Endothelial cell of umbilical vein (primary cell): Measurements from ENCODE around the gene ANK2. TPM values are rescaled to one million over a fixed set of nuclear protein-coding genes. Genes with fewer than 3 reads are reported as not detected.

Experiments
- BruUV-seq: library from RNA; stranded (reverse); fragments of 400-500 nt; replicated peaks from 2 replicates; lab custom pipeline; 2021; lab: Mats Ljungman, UMichigan
- CTCF ChIA-PET: fragments of 300-600, 350-600 bp; sonication (Branson Sonifier 250); formaldehyde crosslinking; loops from one replicate; lab custom pipeline; 2021; ENCODE audit warnings: antibody characterized with exemption, inconsistent platforms; lab: Charles Lee
- POLR2A ChIA-PET: fragments of 300-600, 350-600 bp; sonication (Branson Sonifier 250); formaldehyde crosslinking; loops from one replicate; lab custom pipeline; 2021; ENCODE audit warnings: antibody characterized with exemption, inconsistent platforms; lab: Charles Lee
- DNase-seq: peaks from one replicate; pipeline ENCODE4 v3.0.0-alpha.2; 2011; ENCODE audit warnings: low read depth, low spot score
- FAIRE-seq: peaks from 2 replicates; lab custom pipeline; 2011; peaks lifted over from hg19 to GRCh38; lab: Jason Lieb, UNC
- H2AFZ ChIP-seq: 2 replicates; pipeline ENCODE4 v1.6.0; 2012; ENCODE audit warnings: low read depth, low read length, control low read depth, inconsistent platforms
- H3K27ac ChIP-seq: 2 replicates; pipeline ENCODE4 v1.5.1; 2011; ENCODE audit warnings: low read depth, mild to moderate bottlenecking, control low read depth, low read length, moderate library complexity; ENCODE audit not compliant: insufficient read depth
- H3K27me3 ChIP-seq, 2 experiments: 2 replicates each; pipeline versions ENCODE4 v1.6.0 to v1.6.1; 2011; ENCODE audit warnings: low read length in 2 of 2, mixed read lengths in 1 of 2; ENCODE audit not compliant: control insufficient read depth in 2 of 2, insufficient read depth in 2 of 2
- H3K36me3 ChIP-seq, 2 experiments: 2 replicates in 1 of 2; 3 replicates in 1 of 2; pipeline ENCODE4 v1.5.1; 2011; ENCODE audit warnings: low read length in 2 of 2, mild to moderate bottlenecking in 1 of 2, moderate library complexity in 1 of 2; ENCODE audit not compliant: control insufficient read depth in 2 of 2, insufficient read depth in 2 of 2; ENCODE audit errors: extremely low read depth in 1 of 2
- H3K4me1 ChIP-seq: 3 replicates; pipeline ENCODE4 v1.5.1; 2011; ENCODE audit warnings: mild to moderate bottlenecking, low read length; ENCODE audit not compliant: control insufficient read depth, insufficient read depth; ENCODE audit errors: extremely low read depth
- H3K4me2 ChIP-seq: 2 replicates; pipeline ENCODE4 v1.6.1; 2011; ENCODE audit warnings: low read length, control low read depth, mixed read lengths; ENCODE audit not compliant: insufficient read depth
- H3K4me3 ChIP-seq, 3 experiments: fragments of 200-600 bp in 1 of 3; sonication (generic), shearing (Covaris generic) in 1 of 3; replicated peaks in 1 of 3; 2 replicates each; pipeline ENCODE4 v1.5.1; 2011 to 2016; ENCODE audit warnings: control low read depth in 3 of 3, low read length in 3 of 3, mild to moderate bottlenecking in 2 of 3, inconsistent platforms in 1 of 3, low read depth in 1 of 3, moderate library complexity in 1 of 3; ENCODE audit not compliant: insufficient read depth in 1 of 3
- H3K79me2 ChIP-seq: 2 replicates; pipeline ENCODE4 v1.6.0; 2012; ENCODE audit warnings: low read length, inconsistent platforms; ENCODE audit not compliant: control insufficient read depth, insufficient read depth
- H3K9ac ChIP-seq: replicated peaks from 2 replicates; pipeline ENCODE3; 2011; ENCODE audit warnings: low read length, control low read depth; ENCODE audit not compliant: insufficient read depth; ENCODE audit errors: extremely low read depth
- H3K9me1 ChIP-seq: replicated peaks from 3 replicates; pipeline ENCODE4 v1.6.0; 2011; ENCODE audit warnings: mild to moderate bottlenecking, low read length; ENCODE audit not compliant: control insufficient read depth, insufficient read depth; ENCODE audit errors: extremely low read depth
- H3K9me3 ChIP-seq: replicated peaks from 2 replicates; pipeline ENCODE4 v1.5.1; 2012; ENCODE audit warnings: low read length, inconsistent platforms; ENCODE audit not compliant: control insufficient read depth, insufficient read depth
- H4K20me1 ChIP-seq: replicated peaks from 2 replicates; pipeline ENCODE3; 2011; ENCODE audit warnings: mild to moderate bottlenecking, low read length; ENCODE audit not compliant: control insufficient read depth, insufficient read depth; ENCODE audit errors: extremely low read depth
- EZH2 ChIP-seq: IDR thresholded peaks from 2 replicates; pipeline ENCODE4 v1.6.1; 2012; ENCODE audit warnings: borderline replicate concordance, low read depth, mild to moderate bottlenecking, moderate library complexity, low read length, inconsistent platforms; ENCODE audit not compliant: severe bottlenecking
- FOS ChIP-seq: IDR thresholded peaks from 2 replicates; pipeline ENCODE4 v1.6.1; 2011; ENCODE audit warnings: mild to moderate bottlenecking, low read length, moderate library complexity, borderline replicate concordance; ENCODE audit not compliant: insufficient read depth
- GATA2 ChIP-seq: IDR thresholded peaks from 2 replicates; pipeline ENCODE4 v1.7.0; 2011; ENCODE audit warnings: low read depth, mild to moderate bottlenecking, moderate library complexity, mixed read lengths, low read length; ENCODE audit not compliant: insufficient read length, insufficient read depth
- JUN ChIP-seq: IDR thresholded peaks from 2 replicates; pipeline ENCODE4 v1.6.1; 2011; ENCODE audit warnings: borderline replicate concordance, low read depth; ENCODE audit not compliant: insufficient read length, insufficient read depth
- MYC ChIP-seq: IDR thresholded peaks from one replicate; pipeline ENCODE4 v1.6.1; 2011; ENCODE audit warnings: mild to moderate bottlenecking, low read depth, low read length
- POLR2A ChIP-seq: IDR thresholded peaks from 2 replicates; pipeline ENCODE4 v1.6.1; 2012; ENCODE audit warnings: low read depth, mild to moderate bottlenecking, control low read depth, low read length
- POLR2AphosphoS5 ChIP-seq: IDR thresholded peaks from 2 replicates; pipeline ENCODE4 v1.6.1; 2012; ENCODE audit warnings: low read depth, mild to moderate bottlenecking, control low read depth, low read length, moderate library complexity; ENCODE audit not compliant: insufficient read depth
- dilution Hi-C: fragments of 300-500 bp; cut with MboI; formaldehyde crosslinking; loops from one replicate; pipeline ENCODE4 v1.15.0; 2019; ENCODE audit warnings: low sequenced_read_pairs; ENCODE audit not compliant: extremely low pct_ligation_motif_present
- intact Hi-C: fragments of 100-400 bp; cut with micrococcal nuclease; formaldehyde crosslinking; loops from one replicate; pipeline ENCODE4 v1.10.0; 2022
- polyA plus RNA-seq, 4 experiments: library from polyadenylated mRNA; depleted of rRNA in 3 of 4; stranded (reverse) in 3 of 4; unstranded in 1 of 4; fragments of >200 nt; gene quantifications; 2 replicates each; pipeline versions ENCODE4 v1.2.1 to v1.2.3, GENCODE V29; 2011 to 2012; ENCODE audit warnings: missing spikeins in 1 of 4
- total RNA-seq: library from RNA; stranded (reverse); gene quantifications from 2 replicates; pipeline ENCODE4 v1.2.3, GENCODE V29; 2021
- TF ChIP-seq, protein P1 (sequence below), 2 donors: IDR thresholded peaks; 1 replicate in 1 of 2; 2 replicates in 1 of 2; pipeline ENCODE4 v1.5.1; 2011; ENCODE audit warnings: low read length in 2 of 2, mild to moderate bottlenecking in 2 of 2, moderate library complexity in 2 of 2, control low read depth in 1 of 2, inconsistent platforms in 1 of 2, low read depth in 1 of 2; ENCODE audit not compliant: insufficient read depth in 1 of 2; ENCODE audit errors: extremely low read depth in 1 of 2
- TF ChIP-seq, protein P2 (sequence below): IDR thresholded peaks from 2 replicates; pipeline ENCODE4 v1.6.1; 2011; ENCODE audit not compliant: insufficient read depth, insufficient read length

The ANK2 gene
- total and polyA plus RNA-seq, 2 donors (not counting 3 experiments of a cell fraction or from before 2014, with no cell fraction given): not detected

DNA sequence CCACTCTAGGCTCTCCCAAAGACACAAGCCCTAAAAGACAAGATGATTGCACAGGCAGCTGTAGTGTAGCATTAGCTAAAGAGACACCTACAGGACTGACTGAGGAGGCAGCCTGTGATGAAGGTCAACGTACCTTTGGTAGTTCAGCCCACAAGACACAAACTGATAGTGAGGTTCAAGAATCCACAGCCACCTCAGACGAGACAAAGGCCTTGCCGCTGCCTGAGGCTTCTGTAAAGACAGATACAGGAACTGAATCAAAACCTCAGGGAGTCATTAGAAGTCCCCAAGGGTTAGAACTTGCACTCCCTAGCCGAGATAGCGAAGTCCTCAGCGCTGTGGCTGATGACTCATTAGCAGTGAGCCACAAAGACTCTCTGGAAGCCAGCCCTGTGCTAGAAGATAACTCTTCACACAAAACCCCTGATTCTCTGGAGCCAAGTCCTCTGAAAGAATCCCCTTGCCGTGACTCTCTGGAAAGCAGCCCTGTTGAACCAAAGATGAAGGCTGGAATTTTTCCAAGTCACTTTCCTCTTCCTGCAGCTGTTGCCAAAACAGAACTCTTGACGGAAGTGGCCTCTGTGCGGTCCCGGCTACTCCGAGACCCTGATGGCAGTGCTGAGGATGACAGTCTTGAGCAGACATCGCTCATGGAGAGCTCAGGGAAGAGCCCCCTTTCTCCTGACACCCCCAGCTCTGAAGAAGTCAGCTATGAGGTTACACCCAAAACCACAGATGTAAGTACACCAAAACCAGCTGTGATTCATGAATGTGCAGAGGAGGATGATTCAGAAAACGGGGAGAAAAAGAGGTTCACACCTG is 306.3 kb downstream of the ANK2 start:
- Histone ChIP-seq H3K36me3 (no peaks in the 10 kb centered on the region), H3K79me2 (no peaks in the 10 kb centered on the region), H3K4me3 (no peak overlapping the region), H2AFZ (peak overlapping the region; percentile 5), H3K4me1 (no peaks in the 10 kb centered on the region), H3K9me3 (no peaks in the 10 kb centered on the region), H4K20me1 (no peaks in the 10 kb centered on the region), H3K9ac (no peak overlapping the region), H3K9me1 (no peaks in the 10 kb centered on the region), H3K4me2 (no peak overlapping the region), H3K27me3 (peaks cover 0 to 16% of the 10 kb centered on the region in 2 experiments), H3K27ac (no peak overlapping the region)
- dilution Hi-C loops: no loop called here
- DNase-seq (peak; percentile 11), FAIRE-seq (peak; percentile 72)
- POLR2A ChIA-PET: no interaction called here
- CTCF ChIA-PET: interaction anchor here (1.0 to 1.9 kb wide), 3 partner anchors 8 to 1028 kb away, joined by 3 to 6 read pairs (median 3); no protein-coding TSS in a partner anchor
- intact Hi-C loops: loop anchor here (10.0 kb wide), 1 partner anchor 1339 kb away; no protein-coding TSS in a partner anchor
- BruUV-seq: no TSS peak
- TF ChIP-seq POLR2AphosphoS5: no peak
- no peak for TF ChIP-seq POLR2A
- TF ChIP-seq EZH2: no peak
- peak; percentile 26 for TF ChIP-seq FOS
- peak; percentile 22 for TF ChIP-seq JUN

DNA sequence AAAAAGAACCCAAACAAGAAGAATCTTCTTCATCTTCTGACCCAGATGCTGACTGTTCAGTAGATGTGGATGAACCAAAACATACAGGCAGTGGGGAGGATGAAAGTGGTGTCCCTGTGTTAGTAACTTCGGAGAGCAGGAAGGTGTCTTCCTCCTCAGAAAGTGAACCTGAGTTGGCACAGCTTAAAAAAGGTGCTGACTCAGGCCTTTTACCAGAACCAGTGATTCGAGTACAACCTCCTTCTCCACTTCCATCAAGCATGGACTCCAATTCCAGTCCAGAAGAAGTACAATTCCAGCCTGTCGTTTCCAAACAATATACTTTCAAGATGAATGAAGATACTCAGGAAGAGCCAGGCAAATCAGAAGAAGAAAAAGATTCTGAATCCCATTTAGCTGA is 307.0 kb downstream of the ANK2 start:
- Histone ChIP-seq H3K9ac (no peak overlapping the region), H3K4me1 (no peaks in the 10 kb centered on the region), H3K27ac (no peak overlapping the region), H3K4me3 (no peak overlapping the region), H3K27me3 (peaks cover 0 to 16% of the 10 kb centered on the region in 2 experiments), H3K9me3 (no peaks in the 10 kb centered on the region), H3K9me1 (no peaks in the 10 kb centered on the region), H3K79me2 (no peaks in the 10 kb centered on the region), H2AFZ (no peak overlapping the region), H3K36me3 (no peaks in the 10 kb centered on the region), H4K20me1 (no peaks in the 10 kb centered on the region), H3K4me2 (no peak overlapping the region)
- CTCF ChIA-PET: interaction anchor here (1.1 to 1.9 kb wide), 3 partner anchors 9 to 1029 kb away, joined by 3 to 6 read pairs (median 3); no protein-coding TSS in a partner anchor
- no TSS peak for BruUV-seq
- dilution Hi-C loops: no loop called here
- FAIRE-seq (no peak), DNase-seq (no peak)
- TF ChIP-seq GATA2 (no peak), MYC (no peak), EZH2 (no peak), POLR2A (no peak), FOS (no peak), POLR2AphosphoS5 (no peak), JUN (no peak)
- TF ChIP-seq, protein P1, sequence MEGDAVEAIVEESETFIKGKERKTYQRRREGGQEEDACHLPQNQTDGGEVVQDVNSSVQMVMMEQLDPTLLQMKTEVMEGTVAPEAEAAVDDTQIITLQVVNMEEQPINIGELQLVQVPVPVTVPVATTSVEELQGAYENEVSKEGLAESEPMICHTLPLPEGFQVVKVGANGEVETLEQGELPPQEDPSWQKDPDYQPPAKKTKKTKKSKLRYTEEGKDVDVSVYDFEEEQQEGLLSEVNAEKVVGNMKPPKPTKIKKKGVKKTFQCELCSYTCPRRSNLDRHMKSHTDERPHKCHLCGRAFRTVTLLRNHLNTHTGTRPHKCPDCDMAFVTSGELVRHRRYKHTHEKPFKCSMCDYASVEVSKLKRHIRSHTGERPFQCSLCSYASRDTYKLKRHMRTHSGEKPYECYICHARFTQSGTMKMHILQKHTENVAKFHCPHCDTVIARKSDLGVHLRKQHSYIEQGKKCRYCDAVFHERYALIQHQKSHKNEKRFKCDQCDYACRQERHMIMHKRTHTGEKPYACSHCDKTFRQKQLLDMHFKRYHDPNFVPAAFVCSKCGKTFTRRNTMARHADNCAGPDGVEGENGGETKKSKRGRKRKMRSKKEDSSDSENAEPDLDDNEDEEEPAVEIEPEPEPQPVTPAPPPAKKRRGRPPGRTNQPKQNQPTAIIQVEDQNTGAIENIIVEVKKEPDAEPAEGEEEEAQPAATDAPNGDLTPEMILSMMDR (IDR thresholded peaks at IDR 0.05; ENCODE audit: extremely low read depth in 1 of 2, insufficient read depth in 1 of 2, low read depth in 1 of 2, low read length in 2 of 2): no peak
- TF ChIP-seq, protein P2, sequence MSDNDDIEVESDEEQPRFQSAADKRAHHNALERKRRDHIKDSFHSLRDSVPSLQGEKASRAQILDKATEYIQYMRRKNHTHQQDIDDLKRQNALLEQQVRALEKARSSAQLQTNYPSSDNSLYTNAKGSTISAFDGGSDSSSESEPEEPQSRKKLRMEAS: no peak
- POLR2A ChIA-PET: no interaction called here
- intact Hi-C loops: loop anchor here (10.0 kb wide), 1 partner anchor 1338 kb away; no protein-coding TSS in a partner anchor
